ENCODE data around the gene SYT11. TPM values are rescaled to one million over a fixed set of nuclear protein-coding genes. Genes with fewer than 3 reads are reported as not detected.

The SYT11 gene
- total and polyA plus RNA-seq, 9 of the 15 experiments (the other 6 are each of a cell fraction or from before 2014, with no cell fraction given) = 0.05 to 0.18 (median 0.11) TPM

GRCh38 chr1:155858800-155859233, 550 bp upstream of the SYT11 start (continued):
- TF ChIP-seq PHTF2 (CRISPR knock-in tag; IDR thresholded peaks at IDR 0.05) (no peak), HLTF (IDR thresholded peaks at IDR 0.05) (no peak), MAX (CRISPR knock-in tag; IDR thresholded peaks at IDR 0.05) (no peak), SRF (CRISPR knock-in tag; IDR thresholded peaks at IDR 0.05) (no peak), ADNP (tag; IDR thresholded peaks at IDR 0.05) (peak; percentile 96), E2F3 (CRISPR knock-in tag; IDR thresholded peaks at IDR 0.05) (no peak), ZNF384 (IDR thresholded peaks at IDR 0.05; ENCODE audit: low read depth, low read length) (peak; percentile 30), SMARCA5 (IDR thresholded peaks at IDR 0.05) (peak; percentile 45; the same call in 1 of the 2 replicates), THRA (IDR thresholded peaks at IDR 0.05) (no peak), CEBPB (tag; IDR thresholded peaks at IDR 0.05) (peak; percentile 91), HOXB6 (CRISPR knock-in tag; IDR thresholded peaks at IDR 0.05; ENCODE audit: borderline replicate concordance) (no peak), NR0B1 (IDR thresholded peaks at IDR 0.05; ENCODE audit: partially characterized antibody) (no peak), XRCC3 (IDR thresholded peaks at IDR 0.05) (no peak), CBFA2T2 (conservative IDR thresholded peaks at IDR 0.05) (no peak), NR2C2 (CRISPR knock-in tag; IDR thresholded peaks at IDR 0.05) (no peak), NR2C2 (tag; IDR thresholded peaks at IDR 0.05) (no peak), EP400 (IDR thresholded peaks at IDR 0.05) (peak; percentile 5; the same call in 1 of the 2 replicates), NBN (IDR thresholded peaks at IDR 0.05; ENCODE audit: low read depth) (peak; percentile 48; the same call in 1 of the 2 replicates), SMARCA4 (IDR thresholded peaks at IDR 0.05) (peak; percentile 25; the same call in 1 of the 2 replicates), PBX2 (CRISPR knock-in tag; IDR thresholded peaks at IDR 0.05; ENCODE audit: low read depth) (no peak), PBX2 (tag; conservative IDR thresholded peaks at IDR 0.05; ENCODE audit: low read depth) (0 out of 2 replicates have a peak, but pooled peaks have one; percentile 7), SFPQ (IDR thresholded peaks at IDR 0.05; ENCODE audit: low read depth, low read length) (no peak)
